ENCODE measurements around the gene HOXB2.

HOXB2 gene

DNA sequence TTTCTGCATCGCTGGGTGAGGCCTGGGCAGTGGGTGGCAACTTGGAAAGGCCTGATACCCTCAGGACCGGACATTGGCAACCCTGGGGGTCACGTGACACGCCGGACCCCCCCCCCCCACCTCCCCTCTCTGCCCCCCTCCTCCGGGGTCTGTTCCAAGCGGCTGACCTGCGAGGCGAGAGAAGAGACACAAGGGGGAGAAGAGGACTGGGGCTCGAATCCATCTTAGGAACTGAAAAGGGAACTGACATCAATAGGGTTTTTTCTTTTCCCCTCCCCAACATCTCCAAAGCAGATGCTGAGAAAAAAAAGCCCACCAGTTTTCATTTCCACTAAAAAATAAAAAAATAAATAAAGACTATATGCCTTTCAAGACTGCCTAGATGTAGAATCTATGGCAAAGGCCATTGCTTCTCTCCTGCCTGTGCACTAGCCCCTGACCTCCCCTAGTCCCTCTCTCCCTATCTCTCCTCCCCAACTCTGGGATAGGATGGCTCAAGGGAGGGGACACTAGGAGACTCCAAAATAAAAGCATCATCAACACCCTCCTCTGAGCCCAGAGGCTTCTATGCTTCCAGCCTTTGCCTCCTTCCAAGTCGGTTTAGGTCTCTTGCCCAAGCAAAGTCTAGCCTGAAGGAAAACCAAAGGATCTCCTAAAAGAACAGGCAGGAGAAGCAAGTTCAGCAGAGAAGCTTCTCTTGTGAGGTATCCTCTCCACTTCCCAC, 7.7 kb upstream of the HOXB2 start:
- DNase-seq (ENCODE audit: low read depth in 2 of 2) = no peak

DNA sequence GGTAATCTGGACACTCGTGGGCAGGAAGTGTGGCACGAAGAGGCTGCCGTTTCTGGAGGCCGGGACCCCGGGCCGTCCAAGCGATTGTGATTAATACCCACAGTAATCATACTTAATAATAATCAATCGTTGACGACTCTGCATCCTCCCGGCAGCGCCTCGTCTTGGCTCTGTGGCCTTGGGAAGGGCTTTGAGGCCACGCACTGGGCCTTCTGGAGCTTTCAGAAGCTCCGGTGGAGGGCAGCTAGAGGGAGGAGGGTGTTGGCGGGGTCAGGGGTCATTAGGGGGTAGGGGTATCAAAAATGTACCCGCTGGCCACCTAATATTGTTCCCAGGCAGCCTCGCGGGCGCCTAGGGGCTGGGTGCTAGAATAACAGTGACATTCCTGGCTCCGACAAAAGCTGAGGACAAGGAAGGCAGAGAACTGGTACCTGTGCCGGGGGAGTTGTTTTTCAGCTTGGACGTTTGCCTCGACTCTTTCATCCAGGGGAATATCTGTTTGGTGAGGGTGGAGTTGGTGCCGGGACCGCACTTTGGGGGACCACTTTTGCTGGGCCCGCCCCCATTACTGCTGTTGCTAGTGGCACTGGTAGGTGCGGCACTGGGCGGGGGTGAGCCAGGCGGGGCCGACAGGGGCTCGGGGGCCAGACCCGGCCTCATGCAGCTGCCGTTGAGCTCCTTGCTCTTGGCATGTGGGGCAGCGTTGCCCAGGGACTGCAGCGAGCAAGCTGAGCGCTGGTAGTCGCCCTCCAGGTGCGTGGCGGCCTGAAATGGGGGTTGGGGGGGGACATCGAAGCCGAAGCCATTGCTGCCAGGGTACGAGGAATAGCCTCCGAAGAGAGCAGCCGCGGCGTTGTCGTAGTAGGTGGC, 6.9 kb upstream of the HOXB2 start:
- no peak for DNase-seq (ENCODE audit: low read depth in 2 of 2)

DNA sequence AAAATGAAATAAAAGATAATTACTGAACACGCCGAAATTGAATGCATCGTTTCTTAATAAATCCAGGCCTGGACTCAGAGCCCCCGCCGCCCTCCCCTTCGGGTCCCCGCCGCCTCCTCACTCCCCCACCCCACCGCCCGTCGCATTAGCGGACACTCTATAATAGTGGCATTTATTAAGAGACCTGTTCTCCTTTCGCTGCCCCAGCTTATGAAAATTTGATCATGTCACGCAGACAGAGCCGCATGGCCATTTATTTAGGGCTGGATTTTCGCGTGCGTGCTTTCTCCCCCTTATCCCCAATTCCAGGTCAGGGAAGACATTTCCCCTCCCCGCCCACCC, 6.3 kb upstream of the HOXB2 start:
- no peak for DNase-seq (ENCODE audit: low read depth in 2 of 2)

DNA sequence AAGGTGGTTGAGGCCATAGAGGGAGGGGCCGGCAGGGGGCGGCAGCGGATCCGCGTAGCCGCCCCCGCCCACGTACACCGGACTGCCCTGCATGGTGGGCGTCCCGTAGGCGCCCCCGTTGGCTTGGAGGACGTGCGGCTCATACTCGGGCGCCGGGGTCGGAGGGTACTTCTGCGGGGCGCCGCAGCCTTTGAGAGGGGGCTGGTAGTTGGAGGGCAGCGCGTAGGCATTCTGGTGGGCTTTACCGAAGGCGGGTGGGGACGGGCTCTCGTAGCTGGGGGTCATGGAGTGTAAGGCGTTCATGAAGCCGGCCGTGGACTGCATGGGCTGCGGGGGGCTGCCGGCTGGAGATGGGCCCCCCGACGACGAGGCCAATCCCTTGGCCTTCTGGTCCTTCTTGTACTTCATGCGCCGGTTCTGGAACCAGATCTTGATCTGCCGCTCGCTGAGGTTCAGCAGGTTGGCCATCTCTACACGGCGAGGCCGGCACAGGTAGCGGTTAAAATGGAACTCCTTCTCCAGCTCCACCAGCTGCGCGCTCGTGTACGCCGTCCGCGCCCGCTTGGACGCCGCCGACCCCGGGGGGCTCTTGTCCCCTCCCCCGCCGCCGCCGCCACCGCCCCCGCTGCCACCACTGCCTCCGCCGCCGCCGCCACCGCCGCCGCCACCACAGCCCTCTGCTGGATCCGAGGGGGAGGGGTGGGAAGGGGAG, 5.7 kb upstream of the HOXB2 start:
- DNase-seq (ENCODE audit: low read depth in 2 of 2) = no peak

DNA sequence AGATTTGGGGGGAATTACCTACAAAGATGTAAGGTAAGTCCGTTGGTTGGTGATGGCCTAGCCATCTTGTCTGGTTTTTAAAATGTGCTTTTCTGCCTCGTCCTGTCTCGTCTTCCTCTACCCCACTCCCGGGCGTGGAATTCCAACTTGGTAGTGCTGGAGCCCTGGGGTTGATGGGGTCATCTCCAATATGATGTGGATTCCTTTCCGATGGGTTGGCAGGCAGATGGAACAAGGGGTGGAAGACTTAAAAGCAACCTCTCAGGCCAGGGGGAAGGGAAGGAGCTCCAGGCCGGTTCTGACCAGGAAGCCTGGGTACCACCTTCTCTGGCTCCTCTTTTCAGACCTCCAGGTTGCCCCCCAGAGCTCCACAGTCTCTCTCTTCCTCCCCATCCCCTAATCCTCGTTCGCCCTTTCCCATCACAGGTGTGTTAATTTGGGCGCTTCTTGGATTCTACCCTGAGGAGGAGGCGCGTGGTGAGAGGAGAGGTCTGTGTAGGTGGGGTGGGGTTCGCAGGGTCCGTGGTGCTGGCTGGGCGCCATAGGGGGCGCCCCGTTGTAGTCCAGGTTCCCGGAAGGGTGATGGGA, 5.1 kb upstream of the HOXB2 start:
- DNase-seq (ENCODE audit: low read depth in 2 of 2) = no peak

DNA sequence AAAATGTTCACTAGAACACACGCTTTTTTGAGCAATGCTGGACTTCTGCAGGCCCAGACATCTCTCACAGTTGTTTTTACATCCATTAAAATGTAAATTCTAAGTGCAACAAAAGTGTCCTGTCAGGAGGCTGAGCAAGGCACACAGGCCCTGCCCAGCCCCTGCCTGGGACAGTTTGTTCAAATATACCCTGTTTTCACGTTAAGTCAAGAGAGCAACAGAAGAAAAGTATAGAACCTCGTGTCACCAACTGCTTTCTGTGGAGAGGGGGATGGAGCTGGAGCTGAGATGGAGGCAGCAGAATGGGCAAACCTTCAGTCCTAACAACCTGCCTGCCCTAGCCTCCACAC, 4.3 kb upstream of the HOXB2 start:
- DNase-seq (ENCODE audit: low read depth in 2 of 2) = no peak

DNA sequence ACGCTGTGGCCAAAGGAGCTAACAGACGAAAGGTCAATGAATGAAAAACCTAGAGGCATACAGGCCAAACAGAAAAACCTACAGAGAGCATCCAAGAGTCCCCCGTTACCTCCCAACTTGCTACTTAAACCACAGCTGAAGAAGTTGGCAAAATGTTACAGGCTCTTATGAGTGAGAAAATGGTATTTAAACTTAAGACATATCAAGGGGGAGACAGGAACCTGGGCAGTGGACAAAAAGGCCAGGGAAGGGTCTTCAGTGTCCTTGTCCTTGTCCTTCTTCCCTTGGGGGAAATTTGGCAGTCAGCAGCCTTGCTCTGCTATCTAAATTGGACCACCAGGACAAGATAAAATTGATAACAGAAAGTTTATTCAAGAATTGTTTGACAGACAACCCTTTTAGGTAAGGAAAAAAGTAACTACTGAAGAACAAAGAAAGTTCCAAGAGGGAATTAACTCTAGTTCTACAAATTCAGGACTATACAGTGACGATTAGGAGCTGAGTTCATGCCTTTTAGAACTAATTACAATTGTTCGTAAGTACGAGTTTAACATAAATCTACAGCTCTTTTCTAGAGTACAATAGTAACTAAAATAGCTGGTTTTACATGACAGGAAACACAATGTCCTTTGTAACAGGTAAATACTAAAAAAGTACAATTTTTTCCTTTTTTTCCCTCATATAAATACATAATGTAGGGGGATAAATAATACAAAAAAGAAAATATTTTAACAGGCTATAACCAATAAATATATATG, 3.8 kb upstream of the HOXB2 start:
- no peak for DNase-seq (ENCODE audit: low read depth in 2 of 2)

DNA sequence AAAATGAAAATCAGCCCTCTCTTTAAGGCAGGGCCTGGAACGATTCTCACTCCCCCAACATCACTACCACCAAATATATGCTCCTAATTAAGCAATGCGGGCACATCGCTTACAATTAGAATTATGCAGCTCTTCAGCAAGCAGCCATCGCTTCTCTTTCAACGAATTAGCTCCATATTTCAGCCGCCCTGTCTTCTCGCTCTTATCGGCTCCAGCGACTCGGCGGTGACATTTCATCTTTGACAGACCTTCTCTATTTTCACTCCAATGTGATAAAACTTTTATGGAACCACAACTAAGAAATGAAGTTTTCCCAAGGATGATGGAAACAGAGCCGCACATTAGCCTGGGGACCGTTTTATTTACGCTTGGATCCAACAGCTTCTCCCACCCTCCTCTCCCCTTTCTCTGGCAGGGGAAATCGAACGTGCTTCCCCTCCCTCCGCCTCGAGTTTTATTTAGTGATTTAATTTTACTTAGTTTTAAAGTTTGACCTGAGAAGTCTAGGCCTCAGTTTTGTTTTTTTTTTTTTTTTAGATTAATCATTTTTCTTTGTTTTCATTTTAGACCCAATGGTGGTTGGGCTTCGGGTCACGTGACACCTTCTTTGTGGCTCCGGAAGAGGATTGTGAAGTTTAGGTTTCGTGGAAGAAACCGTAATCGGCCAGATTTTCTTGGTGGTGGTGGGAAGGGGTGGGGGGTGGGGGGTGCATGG, 3.1 kb upstream of the HOXB2 start:
- DNase-seq (ENCODE audit: low read depth in 2 of 2) = no peak

DNA sequence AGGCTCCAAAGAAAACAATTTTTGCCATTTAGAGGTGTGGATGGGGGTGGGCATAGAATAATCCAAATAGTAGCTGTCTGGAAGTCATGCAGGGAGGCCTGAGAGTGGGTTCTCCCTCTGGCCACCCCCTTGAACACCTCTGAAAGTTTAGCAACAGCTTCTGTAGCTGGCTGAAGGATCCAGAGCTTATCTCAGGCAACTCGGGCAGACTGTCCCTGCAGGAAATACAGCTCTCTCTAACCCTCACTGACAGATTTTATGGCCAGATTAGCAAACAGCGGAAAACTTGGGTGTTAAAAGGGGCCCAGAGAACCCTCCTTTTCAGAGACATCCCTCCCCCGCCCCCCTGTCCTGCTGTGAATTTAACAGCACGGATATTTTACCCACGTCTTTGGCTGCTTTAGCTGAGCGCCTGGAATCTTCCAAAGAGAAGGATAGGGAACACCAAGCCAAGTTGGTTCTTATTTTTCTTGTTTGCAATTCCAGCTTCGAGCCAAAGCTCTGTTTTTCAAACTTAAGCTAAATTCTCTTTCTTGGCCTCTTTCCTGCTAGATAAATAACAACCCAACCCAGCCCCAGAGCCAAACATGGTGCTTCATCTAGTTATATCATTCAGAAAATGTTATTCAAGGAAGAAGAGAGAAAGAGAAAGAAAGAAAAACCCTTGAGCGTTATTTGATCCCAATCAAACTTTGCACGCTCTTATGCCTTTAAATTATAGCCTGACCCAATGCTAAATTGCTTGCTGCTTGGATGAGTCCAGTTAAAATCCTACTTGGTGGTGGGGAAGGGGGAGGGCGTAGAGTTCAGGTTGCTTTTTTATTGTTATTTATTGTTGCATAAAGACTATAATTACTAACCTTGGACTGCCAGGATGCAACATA, 2.3 kb upstream of the HOXB2 start:
- no peak for DNase-seq (ENCODE audit: low read depth in 2 of 2)

DNA sequence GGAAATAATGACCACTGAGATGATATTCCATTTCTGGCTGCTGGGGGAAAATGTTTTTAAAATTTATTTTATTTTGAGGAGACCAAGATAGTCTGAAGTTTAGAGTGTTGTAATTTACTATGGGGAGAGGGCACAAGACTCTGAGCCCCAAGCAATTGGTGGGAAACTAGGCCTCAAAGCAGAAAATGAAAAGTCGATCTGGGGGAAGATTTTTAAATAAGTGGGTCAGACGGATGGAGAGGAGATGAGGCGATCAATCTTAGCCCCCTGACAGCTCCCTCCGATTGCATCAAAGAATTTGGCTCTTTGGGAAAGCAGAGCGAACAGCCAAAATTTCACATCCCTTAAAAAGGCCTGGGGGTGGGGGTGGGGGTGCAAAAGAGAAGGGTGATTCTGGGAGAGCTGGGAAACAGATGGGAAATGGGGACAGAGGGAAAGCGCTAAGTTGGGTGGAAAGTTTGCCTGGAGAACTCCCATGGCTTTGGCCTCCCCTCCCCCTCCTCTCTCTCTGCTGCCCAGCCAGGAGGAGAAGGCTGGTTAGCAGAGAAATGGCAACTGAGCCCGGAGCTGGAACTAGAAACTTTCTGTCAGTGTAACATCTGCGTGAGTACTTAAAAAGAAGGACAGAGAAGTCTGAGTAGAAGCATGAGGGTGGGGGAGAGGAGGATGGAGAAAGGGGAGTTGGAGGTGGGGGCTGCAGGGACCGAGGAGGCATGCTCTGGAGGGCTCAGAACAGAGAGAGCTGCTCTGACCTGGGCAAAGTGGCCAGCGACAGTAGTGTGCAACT, 1.4 kb upstream of the HOXB2 start:
- no peak for DNase-seq (ENCODE audit: low read depth in 2 of 2)

DNA sequence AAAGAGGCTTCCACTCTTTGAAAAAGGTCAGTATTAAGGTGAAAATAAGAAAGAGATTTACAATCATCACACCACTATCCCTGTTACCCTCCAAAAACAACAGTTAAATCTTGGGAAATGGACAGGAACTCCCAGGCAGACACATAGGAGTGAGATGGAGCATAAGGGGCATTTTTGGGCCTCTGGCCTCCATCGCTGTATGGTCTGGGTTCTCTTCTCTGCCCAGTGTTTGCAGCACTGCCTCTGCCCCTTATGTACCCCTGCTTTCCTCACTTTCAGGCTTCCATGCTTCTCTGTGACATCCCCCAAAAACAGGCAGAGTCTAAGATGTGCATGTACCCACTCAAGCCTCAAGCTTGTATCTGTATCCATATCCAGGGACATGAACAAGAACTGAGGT, 630 bp upstream of the HOXB2 start:
- no peak for DNase-seq (ENCODE audit: low read depth in 2 of 2)

DNA sequence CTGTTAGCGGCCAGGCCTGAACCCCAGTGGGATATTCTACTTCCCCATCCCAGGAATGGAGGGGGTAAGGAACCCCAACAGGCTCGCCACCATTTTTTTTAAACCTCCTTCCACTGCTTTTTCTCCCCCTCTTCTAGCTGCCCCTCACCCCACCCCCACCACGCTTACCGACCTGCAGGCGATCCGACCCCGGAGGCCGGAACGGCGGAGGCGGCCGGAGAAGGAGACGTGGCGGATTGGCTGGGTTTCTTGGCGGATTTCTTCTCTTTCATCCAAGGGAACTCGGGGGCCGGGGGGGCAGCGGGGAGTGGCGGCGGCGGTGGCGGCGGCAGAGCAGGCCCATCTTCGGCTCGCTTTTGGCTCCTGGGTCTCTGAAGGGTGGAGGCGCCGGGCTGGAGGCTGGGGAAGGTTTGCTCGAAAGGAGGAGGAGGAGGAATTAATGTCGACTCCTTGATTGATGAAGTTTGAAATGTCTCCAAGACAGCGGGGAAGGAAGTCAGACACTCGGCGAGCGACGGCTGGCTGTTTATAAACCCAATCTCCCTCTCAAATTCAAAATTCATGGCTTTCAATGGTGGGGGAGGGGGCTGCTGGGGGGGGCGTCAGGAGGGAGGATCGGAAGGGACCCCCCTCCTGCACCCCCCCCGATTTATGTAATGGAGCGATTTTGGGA, 424 bp downstream of the HOXB2 start:
- peak in 1 of 2 donors; percentile 19 for DNase-seq (ENCODE audit: low read depth in 2 of 2)

DNA sequence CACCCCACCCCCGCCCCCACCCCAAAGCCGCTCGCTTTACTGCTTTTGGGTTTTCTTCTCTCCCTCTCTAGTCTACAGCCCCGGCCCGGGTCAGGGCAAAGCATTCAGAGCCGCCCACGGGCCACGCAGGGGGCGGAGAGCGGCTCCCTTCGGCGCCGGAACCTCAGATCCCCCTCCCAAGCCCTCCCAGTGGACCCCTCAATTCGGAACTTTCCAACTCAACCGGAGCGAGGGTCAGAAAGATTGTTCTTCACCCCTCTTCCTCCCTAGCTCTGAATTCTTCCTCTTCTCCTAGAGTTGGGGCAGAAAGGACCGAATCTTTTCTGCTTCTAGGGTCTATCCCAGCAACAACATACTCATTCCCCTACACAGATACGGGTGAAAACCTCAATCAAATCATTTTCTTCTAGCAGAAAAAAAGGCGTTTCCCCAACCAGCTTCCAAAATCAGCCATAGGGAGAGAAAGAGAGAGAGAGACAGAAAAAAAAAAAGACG, 1.0 kb downstream of the HOXB2 start:
- DNase-seq (ENCODE audit: low read depth in 2 of 2) = no peak

DNA sequence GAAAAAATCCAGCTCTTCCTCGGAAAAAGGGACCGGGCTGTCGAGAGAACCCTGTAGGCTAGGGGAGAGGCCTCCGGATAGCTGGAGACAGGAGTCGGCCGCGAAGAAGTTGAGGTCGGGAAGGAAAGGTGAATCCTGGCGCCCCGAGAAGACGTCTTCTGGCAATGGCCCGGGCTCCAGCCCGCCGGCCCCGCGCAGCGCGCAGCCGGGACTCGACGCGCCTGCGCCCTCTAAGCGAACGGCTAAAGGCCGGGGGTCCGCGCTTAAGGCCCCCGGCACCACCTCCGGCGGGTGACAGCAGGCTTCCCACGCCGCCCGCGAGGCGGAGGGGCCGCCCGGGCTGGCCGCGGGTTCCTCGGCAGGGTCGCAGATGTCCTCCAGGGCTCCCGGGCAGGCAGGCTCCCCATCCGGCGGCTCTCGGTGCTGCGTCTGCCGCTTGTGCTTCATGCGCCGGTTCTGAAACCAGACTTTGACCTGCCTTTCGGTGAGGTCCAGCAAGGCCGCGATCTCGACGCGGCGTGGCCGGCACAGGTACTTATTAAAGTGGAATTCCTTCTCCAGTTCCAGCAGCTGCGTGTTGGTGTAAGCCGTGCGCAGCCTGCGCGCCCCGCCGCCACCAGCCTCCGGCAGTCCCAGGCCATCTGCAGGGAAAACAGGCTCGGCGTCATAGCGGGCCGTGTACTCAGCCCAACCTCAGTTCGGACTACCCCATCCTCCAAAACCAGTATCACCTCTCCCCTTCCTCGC, 1.6 kb downstream of the HOXB2 start:
- DNase-seq (ENCODE audit: low read depth in 2 of 2) = peak; percentile 18 to 41

DNA sequence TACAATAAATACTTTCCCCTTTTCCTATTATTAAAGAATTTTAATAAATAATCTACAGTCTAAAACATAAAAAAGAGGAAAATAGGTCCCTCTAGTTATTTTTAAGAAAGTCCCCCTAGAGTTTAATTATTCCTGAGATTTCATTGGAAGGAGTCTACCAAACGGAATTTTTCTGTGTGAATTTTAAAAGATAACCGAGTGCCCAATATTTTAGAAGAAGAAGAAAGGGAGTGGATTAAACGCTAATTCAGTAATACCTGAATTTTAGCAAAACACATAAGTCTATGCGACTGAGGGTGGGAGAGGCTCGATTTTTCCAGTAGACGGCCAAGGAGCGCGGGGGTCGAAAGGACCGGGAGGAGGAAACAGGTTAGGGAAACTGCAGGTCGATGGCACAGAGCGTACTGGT, 2.2 kb downstream of the HOXB2 start:
- no peak for DNase-seq (ENCODE audit: low read depth in 2 of 2)

DNA sequence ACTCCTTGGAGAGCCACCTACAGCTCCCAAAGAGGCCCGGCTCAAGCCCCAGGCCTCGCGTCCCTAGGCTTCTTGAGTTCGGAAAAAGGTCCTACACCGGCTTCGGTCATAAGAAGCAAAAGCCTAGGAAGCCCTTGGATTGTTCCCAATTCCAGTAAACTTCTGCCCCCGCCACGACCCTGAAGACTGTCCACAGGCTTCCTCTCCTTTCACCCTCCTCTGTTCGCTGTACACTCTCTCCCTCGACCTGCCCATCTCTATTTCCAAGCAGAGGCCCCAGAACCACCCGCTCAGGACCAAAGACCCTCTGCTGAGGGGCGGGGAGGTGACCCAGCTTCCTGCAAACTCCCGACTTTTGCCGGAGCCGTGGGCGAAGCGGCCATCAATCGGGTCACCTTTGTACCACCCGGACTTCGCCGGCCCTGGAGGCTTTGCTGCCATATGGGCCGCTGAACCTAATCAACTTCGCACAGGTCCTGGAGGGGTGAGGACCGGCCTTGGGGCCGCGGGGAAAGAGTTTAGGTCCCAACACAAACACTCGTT, 2.7 kb downstream of the HOXB2 start:
- DNase-seq (ENCODE audit: low read depth in 2 of 2) = no peak

DNA sequence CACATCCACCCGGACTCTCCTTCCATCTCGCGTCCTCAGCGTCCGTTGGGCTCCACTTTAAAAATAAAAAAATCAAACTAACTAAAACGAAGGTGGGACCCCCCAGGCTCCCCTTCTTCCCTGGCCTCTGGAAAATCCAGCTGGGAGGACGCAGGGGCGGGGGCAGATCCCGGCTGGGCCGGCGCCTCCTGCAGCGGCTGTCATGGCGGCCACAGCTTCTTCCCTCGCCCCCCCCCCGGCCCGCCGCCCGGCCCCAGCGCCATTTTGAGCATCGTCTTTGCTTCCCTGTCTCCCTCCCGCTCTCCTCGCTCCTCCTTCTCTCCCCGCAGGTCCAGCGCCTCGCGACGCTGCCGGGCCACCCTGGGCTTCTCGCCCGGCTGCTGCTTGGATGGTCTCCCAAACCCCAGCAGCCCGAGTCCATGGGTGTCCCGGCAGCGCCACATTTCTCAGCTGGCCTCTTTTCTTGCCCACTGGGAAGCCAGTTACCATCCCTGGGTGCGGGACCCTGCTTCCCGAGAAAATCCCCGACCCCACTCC, 3.3 kb downstream of the HOXB2 start:
- no peak for DNase-seq (ENCODE audit: low read depth in 2 of 2)
